ENCODE results near the gene ZFYVE9.

ZFYVE9 gene

GRCh38 chr1:52264530-52265115 lies 122.7 kb downstream of the ZFYVE9 start:
- Histone ChIP-seq H3K36me3 (ENCODE audit: insufficient read depth, low read length) (no peaks in the 10 kb centered on the region), H3K4me3 (no peak overlapping the region), H3K9ac (ENCODE audit: insufficient read length) (no peak overlapping the region), H3K9me3 (ENCODE audit: low read depth, low read length) (no peaks in the 10 kb centered on the region), H3K27ac (no peak overlapping the region)
- no peak for DNase-seq (ENCODE audit: low read depth, low spot score)
- TF ChIP-seq FOXP2 (optimal IDR thresholded peaks at IDR 0.05; ENCODE audit: control extremely low read depth, extremely low read length, insufficient read depth) (no peak), POLR2AphosphoS5 (IDR thresholded peaks at IDR 0.05; ENCODE audit: borderline replicate concordance, low read depth, low read length) (no peak), EZH2 (IDR thresholded peaks at IDR 0.05) (no peak)

DNA sequence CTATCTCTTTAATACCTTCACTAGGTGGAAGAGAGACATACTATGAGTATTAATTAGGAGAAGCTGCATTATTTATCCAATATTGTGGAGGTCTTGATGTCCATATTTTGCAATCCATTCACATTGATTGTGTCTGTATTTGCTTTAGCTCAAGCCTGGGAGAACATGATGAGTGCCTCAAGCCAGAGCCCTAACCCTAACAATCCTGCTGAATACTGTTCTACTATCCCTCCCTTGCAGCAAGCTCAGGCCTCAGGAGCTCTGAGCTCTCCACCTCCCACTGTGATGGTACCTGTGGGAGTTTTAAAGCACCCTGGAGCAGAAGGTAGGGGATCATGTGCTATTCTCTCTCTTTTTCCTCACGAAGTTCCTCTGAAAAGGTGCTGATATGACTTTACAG lies 124.6 kb downstream of the ZFYVE9 start:
- no peaks in the 10 kb centered on the region for H3K9me3 ChIP-seq (ENCODE audit: low read depth, low read length)
- H3K9ac ChIP-seq (ENCODE audit: insufficient read length), result no peak overlapping the region
- no peak overlapping the region for H3K4me3 ChIP-seq
- TF ChIP-seq EZH2 (IDR thresholded peaks at IDR 0.05) (no peak), POLR2AphosphoS5 (IDR thresholded peaks at IDR 0.05; ENCODE audit: borderline replicate concordance, low read depth, low read length) (no peak), FOXP2 (optimal IDR thresholded peaks at IDR 0.05; ENCODE audit: control extremely low read depth, extremely low read length, insufficient read depth) (no peak)
- DNase-seq (ENCODE audit: low read depth, low spot score), result no peak
- H3K36me3 ChIP-seq (ENCODE audit: insufficient read depth, low read length), result no peaks in the 10 kb centered on the region
- no peak overlapping the region for H3K27ac ChIP-seq

DNA sequence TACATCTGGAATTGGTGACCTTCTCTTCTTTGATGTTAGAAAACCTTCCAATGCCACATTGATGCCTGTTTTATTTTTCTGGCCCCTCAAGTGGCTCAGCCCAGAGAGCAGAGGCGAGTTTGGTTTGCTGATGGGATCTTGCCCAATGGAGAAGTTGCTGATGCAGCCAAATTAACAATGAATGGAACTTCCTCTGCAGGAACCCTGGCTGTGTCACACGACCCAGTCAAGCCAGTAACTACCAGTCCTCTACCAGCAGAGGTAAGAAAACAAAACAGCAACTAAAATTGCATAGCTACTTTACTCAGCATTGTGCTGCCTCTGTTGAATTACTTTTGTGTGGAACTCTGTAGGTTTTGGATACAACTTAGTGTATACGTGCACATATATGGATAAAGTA lies 126.5 kb downstream of the ZFYVE9 start:
- Histone ChIP-seq H3K9me3 (ENCODE audit: low read depth, low read length) (no peaks in the 10 kb centered on the region), H3K9ac (ENCODE audit: insufficient read length) (no peak overlapping the region), H3K36me3 (ENCODE audit: insufficient read depth, low read length) (no peaks in the 10 kb centered on the region), H3K27ac (no peak overlapping the region), H3K4me3 (no peak overlapping the region)
- DNase-seq (ENCODE audit: low read depth, low spot score), result no peak
- TF ChIP-seq POLR2AphosphoS5 (IDR thresholded peaks at IDR 0.05; ENCODE audit: borderline replicate concordance, low read depth, low read length) (no peak), EZH2 (IDR thresholded peaks at IDR 0.05) (no peak), FOXP2 (optimal IDR thresholded peaks at IDR 0.05; ENCODE audit: control extremely low read depth, extremely low read length, insufficient read depth) (no peak)

GRCh38 chr1:52281518-52281917 lies 139.6 kb downstream of the ZFYVE9 start:
- Histone ChIP-seq H3K36me3 (ENCODE audit: insufficient read depth, low read length) (peaks cover 3% of the 10 kb centered on the region; the same call in 1 of the 2 replicates), H3K4me3 (no peak overlapping the region), H3K27ac (no peak overlapping the region), H3K9me3 (ENCODE audit: low read depth, low read length) (no peaks in the 10 kb centered on the region), H3K9ac (ENCODE audit: insufficient read length) (no peak overlapping the region)
- no peak for TF ChIP-seq POLR2AphosphoS5 (IDR thresholded peaks at IDR 0.05; ENCODE audit: borderline replicate concordance, low read depth, low read length)
- no peak for TF ChIP-seq FOXP2 (optimal IDR thresholded peaks at IDR 0.05; ENCODE audit: control extremely low read depth, extremely low read length, insufficient read depth)
- TF ChIP-seq EZH2 (IDR thresholded peaks at IDR 0.05), result no peak
- no peak for DNase-seq (ENCODE audit: low read depth, low spot score)

- Histone ChIP-seq H3K4me3 (no peak overlapping the region), H3K36me3 (ENCODE audit: insufficient read depth, low read length) (0 out of 2 replicates have a peak, but pooled peaks cover 3% of the 10 kb centered on the region)
These were observed 146.4 kb downstream of the ZFYVE9 start for GRCh38 chr1:52288286-52288685.

GRCh38 chr1:52294580-52294979 lies 152.7 kb downstream of the ZFYVE9 start:
- no peaks in the 10 kb centered on the region for H3K9me3 ChIP-seq (ENCODE audit: low read depth, low read length)
- TF ChIP-seq EZH2 (IDR thresholded peaks at IDR 0.05) (no peak), POLR2AphosphoS5 (IDR thresholded peaks at IDR 0.05; ENCODE audit: borderline replicate concordance, low read depth, low read length) (no peak), FOXP2 (optimal IDR thresholded peaks at IDR 0.05; ENCODE audit: control extremely low read depth, extremely low read length, insufficient read depth) (no peak)
- 0 out of 2 replicates have a peak, but pooled peaks cover 6% of the 10 kb centered on the region for H3K36me3 ChIP-seq (ENCODE audit: insufficient read depth, low read length)
- no peak overlapping the region for H3K4me3 ChIP-seq
- no peak overlapping the region for H3K9ac ChIP-seq (ENCODE audit: insufficient read length)
- no peak for DNase-seq (ENCODE audit: low read depth, low spot score)
- no peak overlapping the region for H3K27ac ChIP-seq

More at GRCh38 chr1:52288286-52288685, 146.4 kb downstream of the ZFYVE9 start:
- Histone ChIP-seq H3K27ac (no peak overlapping the region), H3K9ac (ENCODE audit: insufficient read length) (no peak overlapping the region), H3K9me3 (ENCODE audit: low read depth, low read length) (no peaks in the 10 kb centered on the region)
- TF ChIP-seq EZH2 (IDR thresholded peaks at IDR 0.05) (no peak), FOXP2 (optimal IDR thresholded peaks at IDR 0.05; ENCODE audit: control extremely low read depth, extremely low read length, insufficient read depth) (no peak), POLR2AphosphoS5 (IDR thresholded peaks at IDR 0.05; ENCODE audit: borderline replicate concordance, low read depth, low read length) (no peak)
- DNase-seq (ENCODE audit: low read depth, low spot score), result no peak

- Histone ChIP-seq H3K9ac (ENCODE audit: insufficient read length) (no peak overlapping the region), H3K9me3 (ENCODE audit: low read depth, low read length) (no peaks in the 10 kb centered on the region), H3K36me3 (ENCODE audit: insufficient read depth, low read length) (0 out of 2 replicates have a peak, but pooled peaks cover 6% of the 10 kb centered on the region), H3K27ac (no peak overlapping the region), H3K4me3 (no peak overlapping the region)
- TF ChIP-seq POLR2AphosphoS5 (IDR thresholded peaks at IDR 0.05; ENCODE audit: borderline replicate concordance, low read depth, low read length), result no peak
- TF ChIP-seq EZH2 (IDR thresholded peaks at IDR 0.05), result no peak
- TF ChIP-seq FOXP2 (optimal IDR thresholded peaks at IDR 0.05; ENCODE audit: control extremely low read depth, extremely low read length, insufficient read depth), result no peak
- DNase-seq (ENCODE audit: low read depth, low spot score), result peak; percentile 3
These were observed 154.5 kb downstream of the ZFYVE9 start for GRCh38 chr1:52296345-52296744.

GRCh38 chr1:52305417-52306226 lies 163.7 kb downstream of the ZFYVE9 start:
- Histone ChIP-seq H3K9me3 (ENCODE audit: low read depth, low read length) (no peaks in the 10 kb centered on the region), H3K9ac (ENCODE audit: insufficient read length) (no peak overlapping the region), H3K27ac (no peak overlapping the region), H3K36me3 (ENCODE audit: insufficient read depth, low read length) (no peaks in the 10 kb centered on the region), H3K4me3 (no peak overlapping the region)
- no peak for DNase-seq (ENCODE audit: low read depth, low spot score)
- no peak for TF ChIP-seq EZH2 (IDR thresholded peaks at IDR 0.05)
- TF ChIP-seq POLR2AphosphoS5 (IDR thresholded peaks at IDR 0.05; ENCODE audit: borderline replicate concordance, low read depth, low read length), result no peak
- no peak for TF ChIP-seq FOXP2 (optimal IDR thresholded peaks at IDR 0.05; ENCODE audit: control extremely low read depth, extremely low read length, insufficient read depth)
